GM12865 (cell line): Measurements from ENCODE around the gene KDELR1.

ENCODE experiments used
- DNase-seq: peaks from one replicate; pipeline ENCODE4 v3.0.0; 2010; ENCODE audit warnings: low read depth
- H3K4me3 ChIP-seq: 2 replicates; pipeline ENCODE4 v1.5.1; 2011; ENCODE audit warnings: mild to moderate bottlenecking, low read depth, low read length, control low read depth
- CTCF ChIP-seq: IDR thresholded peaks from 2 replicates; pipeline ENCODE4 v1.5.1; 2011; ENCODE audit warnings: low read length, control low read depth, low read depth, inconsistent platforms; ENCODE audit not compliant: insufficient read depth; ENCODE audit errors: missing control alignments

The KDELR1 gene

GRCh38 chr19:48364598-48365348, 26.6 kb downstream of the KDELR1 start:
- H3K4me3 ChIP-seq: peak overlapping the region; percentile 60
- no peak for TF ChIP-seq CTCF
- no peak for DNase-seq

- H3K4me3 ChIP-seq: peak within 1 kb of the TSS; percentile 87
- peak; percentile 100 for DNase-seq
- TF ChIP-seq CTCF: no peak
Measured at GRCh38 chr19:48363810-48364597, 27.3 kb downstream of the KDELR1 start, which contains the start of the genes SYNGR4 and TMEM143. TSS of gene SYNGR4 (plus strand) at chr19:48364367. CDS start at chr19:48365843, 1,476 bp downstream. TSS of gene TMEM143 (minus strand) at chr19:48363940. CDS start at chr19:48363920, 20 bp downstream.

DNA sequence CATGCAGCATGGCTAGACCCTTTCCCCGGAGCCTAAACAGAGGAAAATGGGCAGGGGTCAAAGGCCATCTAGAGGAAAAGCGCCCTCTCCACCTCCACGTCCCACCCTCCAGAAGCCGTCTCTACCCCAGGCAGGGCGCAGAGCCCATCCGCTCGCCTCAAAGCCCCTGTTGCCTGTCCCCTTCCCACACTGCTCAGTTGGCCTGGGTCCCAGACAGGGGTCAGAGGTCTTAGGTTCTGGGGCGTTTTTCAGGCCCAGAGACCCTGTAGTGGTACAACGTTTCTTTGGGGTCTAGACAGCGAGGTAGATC, 27.9 kb downstream of the KDELR1 start:
- no peak for DNase-seq
- peak overlapping the region; percentile 87 for H3K4me3 ChIP-seq
- TF ChIP-seq CTCF: no peak

DNA sequence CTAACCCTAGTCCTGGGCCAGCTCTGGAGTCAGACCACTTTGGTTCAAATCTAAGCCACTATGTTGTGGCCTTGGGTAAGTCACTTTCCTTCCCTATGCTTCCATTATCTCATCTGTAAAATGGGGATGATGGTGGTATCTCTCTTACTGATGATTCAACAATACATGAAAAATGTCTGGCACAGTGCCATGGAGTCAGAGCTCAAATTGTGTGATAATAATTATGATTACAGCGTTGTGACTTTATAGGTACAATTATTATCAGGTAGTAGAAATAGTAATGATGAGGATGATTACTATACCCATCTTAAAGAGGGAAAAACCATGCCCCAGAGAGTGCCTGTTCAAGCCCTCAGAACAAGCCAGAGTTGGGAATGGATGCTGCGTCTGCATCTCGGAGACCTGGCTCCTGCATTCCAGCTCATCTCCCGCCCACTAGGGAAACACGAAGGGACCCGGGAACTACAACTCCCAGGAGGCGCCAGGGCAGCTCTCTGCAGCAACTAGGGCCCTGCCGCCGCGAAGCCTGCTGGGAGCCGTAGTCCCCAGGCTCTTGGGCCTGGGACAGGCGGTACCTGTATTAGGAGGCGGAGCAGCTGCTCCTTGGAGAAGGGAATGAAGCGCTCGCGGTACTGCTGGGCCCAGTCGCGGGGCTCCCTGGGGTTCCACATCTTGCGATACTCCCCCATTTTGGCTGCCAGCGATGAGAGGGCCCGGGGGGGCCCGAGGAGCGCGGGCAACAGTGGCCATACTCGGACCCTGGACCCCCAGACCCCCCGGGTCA, 28.4 kb downstream of the KDELR1 start:
- H3K4me3 ChIP-seq: peak overlapping the region; percentile 87
- TF ChIP-seq CTCF: no peak
- peak; percentile 96 for DNase-seq

- no peak for TF ChIP-seq CTCF
- DNase-seq: no peak
- no peak overlapping the region for H3K4me3 ChIP-seq
Measured at GRCh38 chr19:48361912-48362311, 29.4 kb downstream of the KDELR1 start.

- no peak overlapping the region for H3K4me3 ChIP-seq
- TF ChIP-seq CTCF: no peak
- no peak for DNase-seq
Measured at GRCh38 chr19:48359123-48359522, 32.2 kb downstream of the KDELR1 start.
